ENCODE results near the gene BMAL1.

Gene BMAL1

DNA sequence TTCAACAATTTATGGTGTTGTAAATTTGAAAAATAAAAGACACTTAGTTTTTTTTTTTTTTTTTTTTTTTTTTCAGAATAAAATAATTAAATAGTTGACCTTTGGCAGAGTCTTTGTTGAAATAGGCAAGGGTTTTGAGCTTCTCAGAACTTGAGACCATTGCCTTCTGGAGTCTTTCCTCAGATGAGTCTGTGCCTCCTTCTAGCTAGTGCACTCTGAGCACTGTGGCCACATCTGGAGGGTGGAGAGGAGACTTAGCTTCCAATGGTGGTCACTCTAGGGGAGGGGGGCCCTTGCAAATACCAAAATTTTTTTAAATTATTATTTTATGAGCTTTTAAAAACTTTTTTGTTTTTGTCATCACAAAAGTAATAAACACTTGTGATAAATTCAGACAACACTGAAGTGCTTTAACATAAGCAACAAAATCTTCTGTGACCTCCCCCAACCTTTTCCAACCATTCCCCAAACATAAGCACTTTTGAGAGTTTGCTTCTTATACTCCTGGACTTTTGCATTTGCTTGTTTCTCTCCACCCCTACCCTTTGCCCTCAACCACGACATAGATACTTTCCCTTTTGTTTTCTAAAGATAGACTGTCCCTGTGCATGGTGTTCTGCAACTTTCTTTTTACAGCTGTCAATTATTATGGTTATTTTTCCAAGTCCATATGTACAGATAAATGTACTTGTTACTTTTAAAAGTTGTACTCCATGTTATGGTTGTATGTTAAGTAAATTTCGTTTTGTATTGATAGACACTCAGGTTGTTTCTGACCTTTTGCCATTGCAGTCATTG lies 41.1 kb downstream of the BMAL1 start:
- no peak for DNase-seq

GRCh38 chr11:13320688-13321087 lies 43.1 kb downstream of the BMAL1 start:
- DNase-seq: no peak

- DNase-seq: no peak
Observed at GRCh38 chr11:13321431-13321830, 43.8 kb downstream of the BMAL1 start.

GRCh38 chr11:13324141-13324540 lies 46.6 kb downstream of the BMAL1 start:
- DNase-seq: no peak

GRCh38 chr11:13324709-13325108 lies 47.1 kb downstream of the BMAL1 start:
- DNase-seq: no peak

GRCh38 chr11:13327421-13327820 lies 49.8 kb downstream of the BMAL1 start:
- DNase-seq: no peak

- no peak for DNase-seq
Observed at GRCh38 chr11:13328286-13328685, 50.7 kb downstream of the BMAL1 start.

- DNase-seq: no peak
Observed at GRCh38 chr11:13329670-13330356, 52.2 kb downstream of the BMAL1 start.

- no peak for DNase-seq
Observed at GRCh38 chr11:13332124-13332523, 54.5 kb downstream of the BMAL1 start.

DNA sequence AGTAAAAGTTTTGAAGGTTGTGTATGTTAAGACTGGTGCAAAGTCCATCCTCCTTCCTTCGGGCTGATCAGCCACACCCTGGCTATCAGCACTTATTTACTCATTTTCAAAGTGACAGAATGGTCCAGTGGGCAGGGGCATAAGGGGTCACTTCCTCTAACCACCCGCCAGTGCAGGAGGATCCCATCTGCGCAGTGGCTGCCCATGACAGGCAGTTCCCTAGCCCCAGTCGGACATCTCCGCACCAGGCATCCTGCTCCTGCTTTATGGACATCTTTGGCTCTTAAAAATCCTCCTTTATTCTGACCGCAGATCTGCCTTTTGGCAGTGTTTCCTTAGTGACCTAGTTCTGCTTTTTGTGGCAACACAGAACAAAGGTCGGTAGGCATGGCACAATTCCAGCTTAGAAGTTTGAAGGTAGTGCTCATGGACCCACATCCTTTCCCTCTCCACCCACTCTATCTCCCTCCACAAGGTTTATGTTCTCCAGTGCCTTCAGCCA lies 55.9 kb downstream of the BMAL1 start:
- DNase-seq: no peak

DNA sequence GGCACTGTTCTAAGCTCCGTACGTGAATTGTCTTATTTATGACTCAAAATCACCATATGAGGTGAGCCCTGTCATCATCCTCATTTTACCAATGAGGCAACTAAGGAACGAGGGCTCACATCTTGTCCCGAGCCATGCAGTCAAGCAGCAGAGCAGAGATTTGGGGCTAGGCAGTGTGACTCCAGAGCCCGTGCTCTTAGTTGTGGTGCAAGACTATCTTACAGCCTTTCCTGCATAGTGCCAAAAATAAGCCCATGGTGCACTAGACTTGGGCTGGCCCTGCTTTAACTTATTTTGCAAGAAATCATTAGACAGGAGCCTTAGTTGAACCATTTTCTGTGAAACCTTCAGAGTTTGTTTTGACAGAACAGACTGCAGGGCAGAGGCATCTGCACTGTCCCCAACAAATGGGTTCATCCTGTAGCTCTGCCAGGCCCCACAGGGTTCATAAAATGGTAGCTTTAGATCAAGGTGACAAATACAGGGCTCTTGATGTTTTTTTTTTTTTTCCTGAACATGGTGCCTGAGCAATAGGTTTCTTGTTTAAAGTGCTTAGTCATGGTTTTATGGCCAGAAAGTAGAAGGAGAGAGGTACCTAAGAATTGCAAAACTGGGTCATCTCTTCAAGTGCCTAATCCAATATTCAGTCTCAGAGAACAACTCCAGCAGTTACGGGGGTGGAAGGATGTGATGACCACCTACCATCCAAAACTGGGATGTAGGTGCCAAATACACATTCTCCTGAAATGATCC lies 56.6 kb downstream of the BMAL1 start:
- no peak for DNase-seq

DNA sequence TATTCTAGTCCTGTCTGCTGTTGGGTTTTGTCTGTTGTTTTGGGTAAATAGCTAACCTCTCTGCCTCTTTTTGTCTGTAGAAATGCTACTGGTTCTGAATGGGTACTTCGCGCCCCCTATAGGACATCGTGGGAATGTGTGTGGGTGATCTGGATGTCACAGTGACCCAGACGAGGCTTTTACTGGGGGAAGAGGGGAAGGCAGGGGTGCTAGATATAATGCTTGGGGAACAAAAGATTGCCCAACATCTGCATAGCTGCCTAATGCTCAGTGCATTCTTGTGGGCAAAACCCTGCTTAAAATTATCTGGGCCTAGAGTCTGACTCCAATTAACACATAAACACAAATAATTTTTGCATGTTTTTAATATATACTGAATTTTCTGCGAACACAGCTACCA lies 57.7 kb downstream of the BMAL1 start:
- no peak for DNase-seq

DNA sequence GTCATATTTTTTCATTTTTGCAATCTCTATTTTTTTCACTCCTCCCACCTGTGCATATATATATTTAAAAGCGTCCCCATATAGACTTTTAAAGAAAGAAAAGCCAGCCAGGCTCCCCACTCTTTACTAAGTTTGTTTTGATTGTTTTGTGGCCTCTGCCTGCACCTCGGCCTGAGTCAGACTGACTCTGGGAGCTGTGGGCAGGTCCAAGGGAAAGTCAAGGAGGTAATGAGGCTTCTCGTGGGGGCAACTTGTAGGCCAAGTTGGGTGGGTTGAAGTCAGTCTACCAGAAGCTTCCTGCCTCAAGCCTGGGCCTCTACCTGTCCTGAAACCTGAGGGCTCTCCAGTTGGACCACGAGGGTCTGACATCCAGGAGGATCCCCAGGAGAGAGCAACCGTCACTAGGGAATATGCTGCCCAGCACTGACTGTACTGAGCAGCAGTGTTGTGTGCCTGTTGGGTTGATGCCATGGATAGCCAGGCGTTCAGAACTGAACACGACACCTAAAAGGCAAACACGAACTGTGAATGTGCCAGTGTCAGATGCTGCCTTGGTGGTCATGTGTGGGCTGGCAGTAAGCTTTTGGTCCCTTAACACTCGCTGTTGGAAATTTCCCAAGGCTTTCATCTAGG lies 58.8 kb downstream of the BMAL1 start:
- no peak for DNase-seq

GRCh38 chr11:13338019-13338426 lies 60.4 kb downstream of the BMAL1 start:
- no peak for DNase-seq

GRCh38 chr11:13338427-13339069 lies 61.0 kb downstream of the BMAL1 start:
- DNase-seq: no peak

DNA sequence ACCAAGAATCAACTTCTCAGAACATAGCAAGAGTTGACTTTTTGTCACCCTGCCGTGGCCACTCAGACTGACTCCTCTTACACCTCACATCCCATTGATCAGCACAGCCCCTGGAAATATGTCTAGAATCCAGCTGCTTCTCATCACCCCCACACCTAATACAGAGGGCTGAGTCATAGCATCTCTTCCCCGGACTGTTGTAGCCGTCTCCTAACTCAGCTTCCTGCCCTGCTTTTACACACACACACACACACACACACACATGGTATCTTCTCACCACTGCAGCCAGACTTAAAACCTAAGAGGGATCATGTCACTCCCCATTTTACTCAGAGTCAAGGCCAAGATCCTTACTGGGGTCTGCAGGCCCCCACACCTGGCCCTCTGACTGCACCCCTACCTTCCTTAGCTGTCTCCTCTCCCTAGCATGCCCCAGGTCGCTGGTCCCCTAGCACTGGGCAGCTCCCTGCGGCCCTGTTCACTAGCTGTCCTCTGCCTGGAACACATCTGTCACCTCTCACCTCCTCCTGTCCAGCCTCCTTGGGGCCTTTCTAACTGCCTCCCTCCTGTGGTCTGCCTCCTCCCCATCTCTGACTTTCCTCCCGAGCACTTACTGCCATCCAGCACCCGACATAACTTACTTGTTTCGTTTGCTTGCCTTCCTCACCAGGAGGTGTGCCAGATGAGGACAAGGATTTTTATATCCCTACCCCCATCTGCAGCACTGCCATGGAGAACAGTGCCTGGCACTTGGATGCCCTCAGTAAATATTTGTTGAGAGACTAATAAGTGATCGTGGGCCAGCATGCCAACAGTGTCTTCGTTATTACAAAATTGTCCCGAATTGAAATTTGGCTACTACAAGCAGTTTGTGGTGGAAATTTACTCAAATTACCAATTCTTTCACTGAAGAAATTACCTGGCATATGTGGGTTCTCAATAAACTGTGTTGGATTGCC lies 61.9 kb downstream of the BMAL1 start:
- DNase-seq: no peak

DNA sequence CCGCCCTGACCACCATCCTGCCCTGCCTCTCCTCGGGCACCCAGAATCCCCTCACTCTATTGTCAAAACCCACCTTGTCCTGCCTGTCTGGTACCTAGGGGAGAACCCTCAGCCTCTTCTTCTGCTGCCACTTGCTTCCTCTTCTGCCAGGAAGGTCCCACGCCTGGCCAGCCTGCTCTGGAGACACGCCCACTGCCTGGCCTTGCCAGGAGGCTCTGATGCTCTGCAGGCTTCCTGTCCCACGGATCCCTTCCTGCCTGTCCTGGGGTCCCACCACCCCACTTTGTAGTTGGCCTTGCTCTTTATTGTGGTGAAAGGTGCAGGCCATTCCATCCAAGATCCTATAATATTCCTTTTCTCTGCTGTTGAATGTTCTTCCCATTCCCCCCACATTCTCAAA lies 63.4 kb downstream of the BMAL1 start:
- no peak for DNase-seq

DNA sequence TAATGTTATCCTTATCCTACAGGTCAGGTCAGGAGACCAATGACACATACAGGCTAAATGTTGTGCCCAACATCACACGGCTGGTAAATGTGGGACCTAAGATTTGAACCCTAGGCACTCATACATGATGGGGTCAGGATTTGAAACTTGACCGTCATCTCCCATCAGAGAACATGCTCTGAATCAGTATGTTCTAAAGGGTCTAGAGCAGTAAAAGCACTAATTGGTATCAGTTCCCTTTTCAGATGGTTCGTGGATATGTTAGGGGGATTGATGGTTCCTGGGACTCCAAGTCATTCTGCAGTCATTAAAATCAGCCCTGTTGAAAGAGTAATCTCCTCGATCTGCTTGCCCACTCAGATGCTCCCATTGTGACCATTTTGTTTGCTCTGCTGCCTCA lies 65.5 kb downstream of the BMAL1 start:
- no peak for DNase-seq

GRCh38 chr11:13343931-13344717 lies 66.5 kb downstream of the BMAL1 start:
- DNase-seq: peak; percentile 16 to 23

GRCh38 chr11:13344818-13345217 lies 67.2 kb downstream of the BMAL1 start:
- no peak for DNase-seq

DNA sequence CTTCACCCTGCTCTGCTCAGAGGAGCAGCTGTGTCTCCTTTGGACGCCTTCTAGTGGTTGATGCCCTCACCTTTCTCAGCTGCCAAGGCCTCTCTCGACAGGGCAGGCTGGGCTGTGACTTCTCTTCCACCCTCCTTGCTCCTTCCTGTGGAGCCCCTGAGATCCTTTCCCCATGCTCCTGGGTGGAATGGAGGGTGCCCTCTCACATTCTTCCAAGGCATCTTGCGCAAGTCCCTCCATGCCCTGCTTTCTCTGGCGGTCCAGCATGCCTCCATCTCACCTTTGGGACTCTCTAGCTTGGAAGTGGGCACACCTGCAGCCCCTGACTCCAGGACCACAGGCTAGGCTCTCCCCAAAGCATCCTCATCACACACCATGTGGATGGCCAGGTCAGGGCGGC lies 68.9 kb downstream of the BMAL1 start:
- DNase-seq: no peak
